Subcutaneous adipose tissue (tissue), 4 donors: ENCODE measurements around the gene RNLS. TPM values are rescaled to one million over a fixed set of nuclear protein-coding genes. Genes with fewer than 3 reads are reported as not detected.

Experiments used
- total RNA-seq, 4 donors: library from RNA; depleted of rRNA; stranded (reverse); fragments of >200 nt; gene quantifications; one replicate each; pipeline ENCODE4 v1.1.0, GENCODE V29; 2016
- TF ChIP-seq, protein P1 (sequence below): fragments of 450-650 bp; IDR thresholded peaks from one replicate; pipeline ENCODE4 v1.5.1; 2016; ENCODE audit warnings: low read depth, mild to moderate bottlenecking, control low read depth, antibody characterized with exemption, moderate library complexity

Gene RNLS
- total RNA-seq, 4 donors from 2014 or later = 14.1 to 27.7 (median 23.1) TPM

DNA sequence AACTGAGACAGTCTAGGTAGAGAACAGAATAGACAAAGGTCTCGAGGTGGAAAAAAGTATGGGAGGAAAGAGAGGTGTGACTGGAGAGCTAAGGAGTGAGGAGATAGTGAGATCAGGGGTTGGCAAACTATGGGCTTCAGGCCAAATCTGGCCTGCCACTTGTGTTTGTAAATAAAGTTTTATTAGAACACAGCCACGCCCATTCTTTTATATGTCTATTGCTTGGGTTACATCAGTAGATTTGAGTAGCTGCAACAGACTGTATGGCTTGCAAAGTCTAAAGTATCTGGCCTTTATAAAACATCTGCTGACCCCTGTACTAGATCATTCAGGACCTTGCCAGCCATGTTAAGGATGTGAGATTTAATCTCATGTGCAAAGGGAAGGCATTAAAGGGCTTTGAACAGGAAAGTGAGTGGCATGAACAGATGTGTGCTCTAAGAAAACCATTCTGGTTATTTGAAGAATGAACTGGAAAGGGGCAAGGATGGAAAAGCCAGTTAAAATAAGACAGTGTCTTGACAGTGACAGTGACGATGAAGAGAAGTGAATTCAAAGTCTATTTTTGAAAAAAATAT lies 240.3 kb downstream of the RNLS start:
- TF ChIP-seq, protein P1, sequence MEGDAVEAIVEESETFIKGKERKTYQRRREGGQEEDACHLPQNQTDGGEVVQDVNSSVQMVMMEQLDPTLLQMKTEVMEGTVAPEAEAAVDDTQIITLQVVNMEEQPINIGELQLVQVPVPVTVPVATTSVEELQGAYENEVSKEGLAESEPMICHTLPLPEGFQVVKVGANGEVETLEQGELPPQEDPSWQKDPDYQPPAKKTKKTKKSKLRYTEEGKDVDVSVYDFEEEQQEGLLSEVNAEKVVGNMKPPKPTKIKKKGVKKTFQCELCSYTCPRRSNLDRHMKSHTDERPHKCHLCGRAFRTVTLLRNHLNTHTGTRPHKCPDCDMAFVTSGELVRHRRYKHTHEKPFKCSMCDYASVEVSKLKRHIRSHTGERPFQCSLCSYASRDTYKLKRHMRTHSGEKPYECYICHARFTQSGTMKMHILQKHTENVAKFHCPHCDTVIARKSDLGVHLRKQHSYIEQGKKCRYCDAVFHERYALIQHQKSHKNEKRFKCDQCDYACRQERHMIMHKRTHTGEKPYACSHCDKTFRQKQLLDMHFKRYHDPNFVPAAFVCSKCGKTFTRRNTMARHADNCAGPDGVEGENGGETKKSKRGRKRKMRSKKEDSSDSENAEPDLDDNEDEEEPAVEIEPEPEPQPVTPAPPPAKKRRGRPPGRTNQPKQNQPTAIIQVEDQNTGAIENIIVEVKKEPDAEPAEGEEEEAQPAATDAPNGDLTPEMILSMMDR = no peak

DNA sequence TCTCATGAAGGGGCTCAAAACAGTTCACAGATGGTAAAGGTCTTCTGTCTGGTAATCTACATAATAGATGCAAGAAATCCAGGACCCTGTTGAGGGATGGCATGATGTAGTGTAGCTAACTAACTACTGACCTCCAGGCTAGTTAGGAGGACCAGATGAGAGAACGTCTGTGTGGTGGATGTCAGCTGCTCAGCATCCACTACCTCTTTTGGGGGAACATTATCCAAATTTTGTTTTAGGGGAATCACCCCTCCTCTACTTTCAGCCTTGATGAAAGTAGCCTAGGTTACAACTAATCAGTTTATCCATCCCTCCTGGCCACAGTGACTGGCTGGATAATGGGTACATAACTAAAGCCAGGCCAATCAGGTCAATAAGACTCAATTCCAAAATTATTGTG lies 246.0 kb downstream of the RNLS start:
- TF ChIP-seq, protein P1 = no peak

DNA sequence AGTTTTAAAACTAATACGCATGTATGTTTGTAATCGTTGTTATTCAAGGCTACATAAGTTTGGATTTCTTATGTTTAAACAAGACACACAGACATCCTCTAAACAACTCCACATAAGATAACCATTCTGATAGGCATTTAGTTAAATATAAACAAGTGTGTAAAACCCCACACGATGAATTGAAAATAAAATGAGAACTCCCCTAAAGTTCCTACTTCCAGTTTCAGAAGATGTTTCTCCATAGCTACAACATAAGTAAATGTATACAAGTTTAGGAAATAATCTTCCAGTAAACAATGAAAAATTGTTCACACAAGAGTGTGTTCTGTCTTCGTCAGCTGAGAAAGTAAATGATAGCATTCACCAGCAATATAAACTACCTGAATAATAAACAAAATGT lies 246.8 kb downstream of the RNLS start:
- TF ChIP-seq, protein P1 = no peak

DNA sequence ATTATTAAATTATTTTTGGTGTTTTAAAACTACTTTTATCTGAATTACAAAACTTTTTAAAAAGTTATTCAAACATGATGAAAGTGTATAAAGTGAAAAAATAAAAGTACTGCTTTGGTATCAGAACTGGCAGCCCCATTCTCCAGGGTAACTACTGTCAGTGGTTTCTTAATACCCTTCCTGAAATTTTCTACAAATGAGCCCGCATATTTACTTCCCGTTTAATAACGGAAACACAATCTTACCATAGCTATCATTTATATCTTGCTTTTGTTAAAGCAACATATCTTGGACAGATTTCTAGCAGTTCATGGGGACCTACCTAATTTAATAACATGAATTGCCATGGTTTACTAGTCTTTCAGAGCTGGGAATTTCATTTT lies 249.9 kb downstream of the RNLS start:
- TF ChIP-seq, protein P1 = no peak

DNA sequence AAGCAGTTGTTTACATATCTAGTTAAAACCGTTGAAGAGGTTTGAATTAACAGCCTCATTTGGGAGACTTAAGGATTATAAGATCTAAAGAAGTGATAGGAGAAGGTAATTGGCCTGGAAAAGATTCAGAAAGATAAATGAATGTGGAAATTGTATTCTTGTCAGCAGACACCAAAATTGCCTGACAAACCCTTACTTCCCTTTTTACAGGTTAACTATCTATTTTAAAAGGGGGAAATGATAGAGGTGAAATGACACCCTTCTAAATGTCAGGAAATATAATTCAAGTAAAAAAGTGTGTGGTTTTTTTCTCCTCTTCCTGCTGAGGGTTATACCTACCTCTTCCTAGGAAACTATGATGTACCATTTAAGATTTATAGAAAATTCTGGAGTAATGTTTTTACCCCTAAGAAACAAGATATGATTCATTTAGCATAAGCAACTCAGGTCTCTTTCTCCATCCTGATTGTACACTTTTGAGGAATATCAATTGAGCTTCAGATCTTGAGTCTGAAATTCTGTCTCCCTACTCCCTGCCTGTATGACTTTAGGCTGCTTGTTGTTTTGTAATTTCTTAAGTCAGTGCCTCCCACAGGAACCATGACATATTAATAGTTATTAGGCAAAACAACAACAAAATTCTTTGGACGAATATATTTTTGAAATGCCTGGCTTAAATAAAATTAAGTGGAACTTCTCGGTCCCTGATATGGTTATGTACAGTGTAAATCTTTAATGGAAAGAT lies 250.4 kb downstream of the RNLS start:
- TF ChIP-seq, protein P1 = no peak

DNA sequence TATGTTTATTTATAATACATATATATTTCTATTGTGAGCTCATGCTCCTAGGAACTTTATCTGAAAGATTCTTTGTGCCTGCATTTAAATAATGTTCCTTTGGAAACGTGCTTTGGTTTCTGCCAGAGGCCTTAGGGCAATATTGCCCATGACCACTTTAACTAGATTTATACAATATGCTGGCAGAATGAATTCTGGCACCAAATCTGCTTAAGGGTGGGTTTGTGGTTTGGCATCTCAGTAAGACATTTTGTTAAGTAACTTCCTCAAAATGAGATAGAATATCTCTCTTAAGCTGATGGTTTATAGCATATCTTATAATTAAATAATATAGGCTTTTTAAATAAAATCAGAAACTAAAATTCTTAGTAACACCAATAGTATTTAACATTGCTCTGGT lies 252.9 kb downstream of the RNLS start:
- TF ChIP-seq, protein P1 = no peak

DNA sequence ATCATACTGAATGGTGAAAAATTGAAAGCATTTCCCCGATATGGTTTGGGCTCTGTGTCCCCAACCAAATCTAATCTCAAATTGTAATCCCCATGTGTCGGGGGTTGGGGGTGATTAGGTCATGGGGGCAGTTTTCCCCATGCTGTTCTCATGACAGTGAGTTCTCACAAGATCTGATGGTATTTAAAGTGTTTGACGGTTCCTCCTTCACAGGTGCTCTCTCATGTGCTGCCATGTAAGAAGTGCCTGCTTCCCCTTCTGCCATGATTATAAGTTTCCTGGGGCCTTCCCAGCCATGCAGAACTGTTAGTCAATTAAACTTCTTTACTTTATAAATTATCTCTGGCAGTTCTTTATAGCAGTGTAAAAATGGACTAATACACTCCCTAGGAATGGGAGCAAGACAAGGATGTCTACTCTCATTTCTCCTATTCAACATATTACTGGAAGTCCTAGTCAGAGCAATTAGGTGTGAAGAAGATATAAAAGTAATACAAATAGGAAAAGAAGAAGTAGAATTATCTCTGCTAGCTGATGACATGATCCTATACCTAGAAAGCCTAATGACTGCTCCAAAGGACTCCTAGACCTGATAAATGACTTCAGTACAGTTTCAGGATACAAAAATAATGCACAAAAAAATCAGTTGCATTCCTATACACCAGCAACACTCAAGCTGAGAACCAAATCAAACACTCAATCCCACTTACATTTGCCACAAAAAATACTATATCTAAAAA lies 260.6 kb downstream of the RNLS start:
- TF ChIP-seq, protein P1 = no peak
